Jurkat, Clone E6-1 (cell line): ENCODE measurements around the gene UPP1.
A peak's percentile ranks its signal among the peaks of the same experiment; 100 is the strongest.
"Not testable (repeated sequence)": the region's sequence is repeated elsewhere in the genome, so short reads cannot be mapped to it uniquely, and the experiment has no call there.

Experiments used
- DNase-seq: peaks from one replicate; pipeline ENCODE4 v3.0.0-alpha.2; 2011; ENCODE audit warnings: low read depth, low spot score
- H3K4me3 ChIP-seq: 2 replicates; pipeline ENCODE4 v1.5.1; 2011; ENCODE audit warnings: mild to moderate bottlenecking, low read length, control low read depth, moderate library complexity

Gene UPP1

DNA sequence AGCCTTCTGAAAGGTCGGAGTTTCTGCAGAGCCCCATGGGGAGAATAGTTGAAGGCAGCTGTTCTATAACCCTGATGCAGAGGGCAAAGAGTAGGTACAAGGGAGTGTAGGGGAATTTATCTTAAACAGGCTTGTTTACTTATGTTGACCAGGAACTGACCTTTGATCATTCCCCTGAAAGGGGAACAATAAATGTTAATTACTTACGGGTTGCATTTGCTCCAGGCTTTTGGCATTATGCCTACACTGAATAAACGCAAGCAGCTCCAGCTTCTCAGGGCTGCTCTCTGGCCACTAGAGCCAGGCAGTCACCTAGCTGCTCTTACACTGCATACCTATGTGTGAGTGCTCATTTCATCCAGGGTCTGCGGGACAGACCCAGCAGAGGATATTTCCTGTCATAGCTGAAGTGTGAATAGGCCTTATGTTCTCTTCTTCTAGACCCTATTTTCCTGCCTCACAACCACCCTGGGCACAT is 55.3 kb downstream of the UPP1 start:
- H3K4me3 ChIP-seq, result no peak overlapping the region
- no peak for DNase-seq

DNA sequence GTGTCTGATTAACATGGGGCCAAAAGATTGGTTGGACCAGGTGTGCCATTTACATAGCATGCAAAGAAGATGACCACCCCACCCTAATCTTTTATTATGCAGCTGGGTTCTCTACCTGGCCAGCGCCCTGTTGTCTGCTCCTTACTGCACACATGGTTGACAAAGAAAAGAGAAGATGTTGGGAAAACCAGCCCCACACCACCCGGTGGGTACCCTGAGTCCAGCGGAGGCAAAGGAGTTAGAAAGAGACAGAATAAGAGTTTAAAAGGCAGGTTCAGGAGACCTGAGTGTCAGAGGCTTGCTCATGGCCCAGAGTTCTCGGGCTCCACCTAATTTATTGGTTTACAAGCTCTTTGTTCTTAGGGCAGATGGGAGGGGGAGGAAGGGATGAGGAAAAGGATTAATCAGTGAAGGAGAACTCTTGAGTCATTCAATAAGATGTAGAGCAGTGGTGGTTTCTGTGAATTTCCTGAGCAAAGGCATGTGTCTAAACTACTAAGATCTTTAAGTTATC is 58.1 kb downstream of the UPP1 start:
- H3K4me3 ChIP-seq, result no peak overlapping the region
- no peak for DNase-seq

DNA sequence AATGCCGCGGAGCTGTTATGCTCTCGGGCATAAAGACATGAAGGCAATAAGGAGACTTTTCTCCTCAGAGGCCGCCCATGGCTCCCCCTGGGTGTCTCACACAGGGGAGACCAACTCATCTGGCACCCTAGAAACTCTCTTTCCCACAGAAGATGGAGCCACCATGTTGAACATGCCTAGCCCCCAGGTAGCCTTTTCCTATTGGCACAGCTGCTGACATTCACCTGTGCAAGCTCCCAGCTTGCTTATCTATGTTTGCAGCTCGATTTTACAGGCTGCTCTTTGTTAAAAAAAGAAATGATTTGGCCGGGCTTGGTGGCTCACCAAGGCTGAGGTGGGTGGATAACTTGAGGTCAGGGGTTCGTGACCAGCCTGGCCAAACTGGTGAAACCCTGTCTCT is 58.6 kb downstream of the UPP1 start:
- DNase-seq, H3K4me3 ChIP-seq: not testable (repeated sequence)

DNA sequence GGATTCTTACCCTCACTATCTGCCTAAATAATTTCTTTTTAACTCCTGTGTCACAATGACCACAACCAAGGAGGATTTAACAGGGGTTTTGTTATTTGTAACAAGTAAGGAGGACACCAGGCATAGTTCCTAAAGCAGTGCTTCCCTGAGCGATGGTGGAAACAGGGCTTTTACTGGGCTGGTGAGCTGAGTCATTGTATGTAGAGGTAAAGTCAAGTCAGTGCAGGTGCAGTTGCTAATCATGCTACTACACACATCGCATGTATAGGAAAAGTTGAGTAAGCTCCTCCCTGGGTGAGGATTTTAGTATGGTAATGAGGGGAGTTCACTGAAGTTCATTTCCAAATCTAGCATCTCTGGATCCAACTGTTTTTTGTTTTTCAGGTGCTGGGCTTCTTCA is 59.2 kb downstream of the UPP1 start:
- DNase-seq, result no peak
- H3K4me3 ChIP-seq, result no peak overlapping the region

DNA sequence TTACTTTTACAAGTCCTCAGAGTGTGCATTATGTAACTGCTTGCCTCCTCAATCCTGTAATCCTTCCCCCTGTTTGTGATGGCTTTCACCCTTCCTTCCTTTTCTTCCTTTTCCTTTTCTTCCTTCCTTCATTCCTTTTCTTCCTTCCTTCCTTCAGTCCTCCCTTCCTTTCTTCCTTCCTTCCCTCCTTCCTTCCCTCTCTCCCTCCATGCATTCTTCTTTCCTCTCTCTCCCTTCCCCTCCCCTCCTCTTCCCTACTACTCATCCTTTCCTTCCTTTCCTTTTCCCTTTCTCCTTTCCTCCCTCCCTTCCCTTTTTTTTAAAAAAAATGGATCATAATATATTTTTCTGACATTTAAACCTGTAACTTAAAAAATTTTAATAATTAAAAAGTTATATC is 60.0 kb downstream of the UPP1 start:
- DNase-seq, result no peak
- no peak overlapping the region for H3K4me3 ChIP-seq

DNA sequence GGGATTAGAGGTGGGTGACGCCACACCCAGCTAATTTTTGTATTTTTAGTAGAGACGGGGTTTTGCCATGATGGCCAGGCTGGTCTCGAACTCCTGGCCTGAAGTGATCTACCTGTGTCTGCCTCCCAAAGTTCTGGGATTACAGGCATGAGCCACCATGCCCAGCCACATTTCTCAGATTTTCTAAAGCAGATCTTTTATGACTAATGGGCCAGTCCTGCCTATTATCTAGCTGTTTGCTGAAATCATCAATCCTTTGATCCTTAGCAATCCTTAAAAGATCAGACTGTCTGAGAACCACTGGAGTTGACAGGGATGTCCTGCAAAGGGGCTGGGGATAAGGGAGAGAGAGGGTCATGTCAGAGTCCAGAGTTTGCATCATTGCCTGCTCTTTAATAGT is 61.0 kb downstream of the UPP1 start:
- no peak for DNase-seq
- no peak overlapping the region for H3K4me3 ChIP-seq

DNA sequence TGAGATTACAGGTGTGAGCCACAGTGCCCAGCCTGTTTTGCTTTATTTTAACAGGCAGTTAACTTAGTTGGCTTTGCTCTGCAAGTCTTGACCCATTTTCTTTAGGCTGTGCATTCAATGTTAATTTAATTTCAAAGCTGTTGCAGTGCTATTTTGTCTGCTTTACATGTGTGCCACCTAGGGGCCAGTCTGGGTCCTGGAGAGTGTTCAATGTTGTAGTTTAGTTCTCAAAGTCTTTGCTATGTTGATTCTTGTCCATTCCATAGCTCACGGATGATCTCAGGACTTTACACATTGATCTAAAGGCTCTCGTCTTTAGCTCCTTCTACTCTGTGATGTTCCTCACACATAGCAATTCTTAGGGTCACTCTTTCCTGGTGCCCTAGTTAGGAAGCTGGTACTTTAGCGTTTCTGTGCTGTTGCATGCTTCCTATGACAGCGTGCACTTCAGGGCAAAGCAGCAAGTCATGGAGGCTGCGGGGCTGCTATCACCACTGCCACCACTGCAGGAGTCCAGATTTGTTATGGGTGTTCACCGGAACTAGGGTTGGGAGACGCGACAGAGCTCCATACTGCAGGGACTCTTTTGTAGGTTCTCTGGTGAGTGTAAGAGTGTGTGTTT is 65.8 kb downstream of the UPP1 start:
- peak; percentile 19 for DNase-seq
- H3K4me3 ChIP-seq, result no peak overlapping the region
